Measurements from ENCODE around the gene ZNF618. TPM values are rescaled to one million over a fixed set of nuclear protein-coding genes. Genes with fewer than 3 reads are reported as not detected.

ZNF618 gene
- total RNA-seq, 4 donors from 2014 or later, result 2.9 to 5.8 (median 4.2) TPM

GRCh38 chr9:114008667-114009410 is 132.7 kb downstream of the ZNF618 start:
- Histone ChIP-seq H3K27ac (no peak overlapping the region), H3K4me3 (no peak overlapping the region), H3K4me1 (no peaks in the 10 kb centered on the region), H3K9me3 (no peaks in the 10 kb centered on the region), H3K27me3 (no peaks in the 10 kb centered on the region), H3K36me3 (peaks cover 21% of the 10 kb centered on the region)
- WGBS, result 96% methylated on average over 7 of the region's 9 CpGs
- peak; percentile 32 to 40 for DNase-seq (ENCODE audit: low spot score in 2 of 2)
- TF ChIP-seq EP300 (IDR thresholded peaks at IDR 0.05) (no peak), POLR2AphosphoS5 (IDR thresholded peaks at IDR 0.05) (no peak), CTCF (IDR thresholded peaks at IDR 0.05) (no peak)

- no peaks in the 10 kb centered on the region for H3K4me1 ChIP-seq
- peak; percentile 9 to 44 for DNase-seq (ENCODE audit: low spot score in 2 of 2)
- no peaks in the 10 kb centered on the region for H3K27me3 ChIP-seq
- peaks cover 16% of the 10 kb centered on the region for H3K36me3 ChIP-seq
- WGBS, result 87% methylated on average over 9 of the region's 9 CpGs
- no peak for TF ChIP-seq POLR2AphosphoS5 (IDR thresholded peaks at IDR 0.05)
- no peak for TF ChIP-seq CTCF (IDR thresholded peaks at IDR 0.05)
- no peak for TF ChIP-seq POLR2A (IDR thresholded peaks at IDR 0.05)
- no peak for TF ChIP-seq EP300 (IDR thresholded peaks at IDR 0.05)
- no peak overlapping the region for H3K4me3 ChIP-seq
- H3K27ac ChIP-seq, result no peak overlapping the region
- H3K9me3 ChIP-seq, result no peaks in the 10 kb centered on the region
These were observed 135.2 kb downstream of the ZNF618 start for GRCh38 chr9:114011313-114011712.

GRCh38 chr9:114012126-114012525 is 136.0 kb downstream of the ZNF618 start:
- DNase-seq (ENCODE audit: low spot score in 2 of 2), result peak; percentile 13 to 17
- H3K27me3 ChIP-seq, result no peaks in the 10 kb centered on the region
- H3K27ac ChIP-seq, result no peak overlapping the region
- H3K9me3 ChIP-seq, result no peaks in the 10 kb centered on the region
- H3K36me3 ChIP-seq, result peaks cover 20% of the 10 kb centered on the region
- no peak overlapping the region for H3K4me3 ChIP-seq
- TF ChIP-seq EP300 (IDR thresholded peaks at IDR 0.05), result no peak
- TF ChIP-seq POLR2AphosphoS5 (IDR thresholded peaks at IDR 0.05), result no peak
- TF ChIP-seq POLR2A (IDR thresholded peaks at IDR 0.05), result no peak
- no peak for TF ChIP-seq CTCF (IDR thresholded peaks at IDR 0.05)
- WGBS, result 60% methylated on average over 2 of the region's 2 CpGs
- no peaks in the 10 kb centered on the region for H3K4me1 ChIP-seq

- no peak for DNase-seq (ENCODE audit: low spot score in 2 of 2)
- Histone ChIP-seq H3K36me3 (peaks cover 34% of the 10 kb centered on the region), H3K4me1 (no peaks in the 10 kb centered on the region), H3K27me3 (no peaks in the 10 kb centered on the region), H3K27ac (no peak overlapping the region), H3K9me3 (no peaks in the 10 kb centered on the region), H3K4me3 (no peak overlapping the region)
- TF ChIP-seq POLR2AphosphoS5 (IDR thresholded peaks at IDR 0.05) (no peak), POLR2A (IDR thresholded peaks at IDR 0.05) (no peak), EP300 (IDR thresholded peaks at IDR 0.05) (no peak), CTCF (IDR thresholded peaks at IDR 0.05) (no peak)
These were observed 137.9 kb downstream of the ZNF618 start for GRCh38 chr9:114014044-114014443.

GRCh38 chr9:114015607-114016006 is 139.5 kb downstream of the ZNF618 start:
- TF ChIP-seq CTCF (IDR thresholded peaks at IDR 0.05) (no peak), POLR2A (IDR thresholded peaks at IDR 0.05) (no peak), POLR2AphosphoS5 (IDR thresholded peaks at IDR 0.05) (no peak), EP300 (IDR thresholded peaks at IDR 0.05) (no peak)
- Histone ChIP-seq H3K4me3 (no peak overlapping the region), H3K36me3 (peaks cover 40% of the 10 kb centered on the region), H3K4me1 (no peaks in the 10 kb centered on the region), H3K27me3 (no peaks in the 10 kb centered on the region), H3K9me3 (no peaks in the 10 kb centered on the region), H3K27ac (no peak overlapping the region)
- DNase-seq (ENCODE audit: low spot score in 2 of 2), result no peak
- WGBS, result 94% methylated on average over 2 of the region's 2 CpGs
